Measurements from ENCODE around the gene C6orf47.

The C6orf47 gene

GRCh38 chr6:31700740-31701401 is 40.3 kb upstream of the C6orf47 start:
- Histone ChIP-seq H3K9me3 (replicated peaks; ENCODE audit: insufficient read depth, low read length) (no peaks in the 10 kb centered on the region), H3K27me3 (replicated peaks; ENCODE audit: insufficient read depth, low read length) (no peaks in the 10 kb centered on the region; the same call in 1 of the 2 replicates), H3K4me3 (ENCODE audit: low read length) (no peak overlapping the region), H3K4me1 (ENCODE audit: low read length) (0 out of 2 replicates have a peak, but pooled peaks cover 6% of the 10 kb centered on the region), H2AFZ (ENCODE audit: low read length) (no peak overlapping the region), H3K9ac (ENCODE audit: low read length) (no peak overlapping the region), H3K9me2 (replicated peaks; ENCODE audit: insufficient read depth, low read length) (no peaks in the 10 kb centered on the region), H3K4me2 (ENCODE audit: low read depth, low read length) (no peak overlapping the region; the same call in 1 of the 2 replicates), H3K27ac (ENCODE audit: low read length) (no peak overlapping the region), H4K20me1 (ENCODE audit: insufficient read depth, low read length) (no peaks in the 10 kb centered on the region), H3F3A (ENCODE audit: insufficient read depth, low read length) (peaks cover 7% of the 10 kb centered on the region; the same call in 1 of the 2 replicates), H3K36me3 (replicated peaks; ENCODE audit: insufficient read depth, low read length) (no peaks in the 10 kb centered on the region), H3K79me2 (ENCODE audit: low read length) (peaks cover 36% of the 10 kb centered on the region)
- TF ChIP-seq CTCF (IDR thresholded peaks at IDR 0.05; ENCODE audit: low read length): no peak
- no peak for TF ChIP-seq EZH2phosphoT487 (IDR thresholded peaks at IDR 0.05; ENCODE audit: low read length)
- DNase-seq: no peak

GRCh38 chr6:31697555-31697954 is 37.0 kb upstream of the C6orf47 start:
- no peaks in the 10 kb centered on the region for H3K27me3 ChIP-seq (replicated peaks; ENCODE audit: insufficient read depth, low read length)

GRCh38 chr6:31693535-31693934 is 33.0 kb upstream of the C6orf47 start:
- Histone ChIP-seq H4K20me1 (ENCODE audit: insufficient read depth, low read length) (no peaks in the 10 kb centered on the region), H3K9me2 (replicated peaks; ENCODE audit: insufficient read depth, low read length) (no peaks in the 10 kb centered on the region), H3K4me1 (ENCODE audit: low read length) (no peaks in the 10 kb centered on the region), H3K36me3 (replicated peaks; ENCODE audit: insufficient read depth, low read length) (no peaks in the 10 kb centered on the region), H3K9ac (ENCODE audit: low read length) (no peak overlapping the region), H3K27ac (ENCODE audit: low read length) (no peak overlapping the region), H3K27me3 (replicated peaks; ENCODE audit: insufficient read depth, low read length) (no peaks in the 10 kb centered on the region), H3K79me2 (ENCODE audit: low read length) (0 out of 2 replicates have a peak, but pooled peaks cover 5% of the 10 kb centered on the region), H3K4me3 (ENCODE audit: low read length) (no peak overlapping the region), H3K9me3 (replicated peaks; ENCODE audit: insufficient read depth, low read length) (no peaks in the 10 kb centered on the region), H3K4me2 (ENCODE audit: low read depth, low read length) (no peak overlapping the region), H3F3A (ENCODE audit: insufficient read depth, low read length) (no peaks in the 10 kb centered on the region), H2AFZ (ENCODE audit: low read length) (no peak overlapping the region)
- DNase-seq: no peak
- TF ChIP-seq EZH2 (optimal IDR thresholded peaks at IDR 0.05; ENCODE audit: low read depth, low read length) (no peak), CTCF (IDR thresholded peaks at IDR 0.05; ENCODE audit: low read length) (no peak), EZH2phosphoT487 (IDR thresholded peaks at IDR 0.05; ENCODE audit: low read length) (no peak)

More at GRCh38 chr6:31697555-31697954, 37.0 kb upstream of the C6orf47 start:
- Histone ChIP-seq H3K9me2 (replicated peaks; ENCODE audit: insufficient read depth, low read length) (no peaks in the 10 kb centered on the region), H3K9ac (ENCODE audit: low read length) (no peak overlapping the region), H2AFZ (ENCODE audit: low read length) (no peak overlapping the region), H3K9me3 (replicated peaks; ENCODE audit: insufficient read depth, low read length) (no peaks in the 10 kb centered on the region), H4K20me1 (ENCODE audit: insufficient read depth, low read length) (no peaks in the 10 kb centered on the region), H3F3A (ENCODE audit: insufficient read depth, low read length) (peaks cover 2% of the 10 kb centered on the region; the same call in 1 of the 2 replicates), H3K79me2 (ENCODE audit: low read length) (peaks cover 33% of the 10 kb centered on the region), H3K4me1 (ENCODE audit: low read length) (0 out of 2 replicates have a peak, but pooled peaks cover 6% of the 10 kb centered on the region), H3K36me3 (replicated peaks; ENCODE audit: insufficient read depth, low read length) (no peaks in the 10 kb centered on the region), H3K27ac (ENCODE audit: low read length) (no peak overlapping the region), H3K4me3 (ENCODE audit: low read length) (no peak overlapping the region), H3K4me2 (ENCODE audit: low read depth, low read length) (no peak overlapping the region)
- no peak for DNase-seq
- TF ChIP-seq EZH2phosphoT487 (IDR thresholded peaks at IDR 0.05; ENCODE audit: low read length): no peak
- TF ChIP-seq EZH2 (optimal IDR thresholded peaks at IDR 0.05; ENCODE audit: low read depth, low read length): no peak
- TF ChIP-seq CTCF (IDR thresholded peaks at IDR 0.05; ENCODE audit: low read length): no peak

All from MM.1S (cell line).